ENCODE measurements around the gene NUDCD3. TPM values are rescaled to one million over a fixed set of nuclear protein-coding genes. Genes with fewer than 3 reads are reported as not detected.

Gene NUDCD3
- total RNA-seq, 1 experiment from 2014 or later, result 117 TPM

- BruUV-seq (replicated peaks), result no TSS peak
- TF ChIP-seq SIN3A (IDR thresholded peaks at IDR 0.05; ENCODE audit: borderline replicate concordance, insufficient read depth, low read depth, low read length), result no peak
- TF ChIP-seq POLR2AphosphoS5 (IDR thresholded peaks at IDR 0.05; ENCODE audit: low read depth, low read length), result no peak
- no peak for TF ChIP-seq REST (IDR thresholded peaks at IDR 0.05; ENCODE audit: insufficient read depth in 1 of 2, low read depth in 2 of 2, low read length in 1 of 2)
- TF ChIP-seq CTCF (IDR thresholded peaks at IDR 0.05), result no peak
- TF ChIP-seq TCF7L2 (IDR thresholded peaks at IDR 0.05; ENCODE audit: low read depth, low read length), result no peak
- CTCF ChIA-PET, result interaction anchor here (0.7 kb wide), 1 partner anchor 16 kb away, joined by 3 read pairs; no protein-coding TSS in a partner anchor
These were observed 29.1 kb upstream of the NUDCD3 start for GRCh38 chr7:44519546-44519945.

GRCh38 chr7:44518761-44519160, 28.3 kb upstream of the NUDCD3 start:
- BruUV-seq (replicated peaks), result no TSS peak
- POLR2A ChIA-PET, result interaction anchor here (0.6 kb wide), 1 partner anchor 17 kb away, joined by 5 read pairs; no protein-coding TSS in a partner anchor
- ATAC-seq (no peak), DNase-seq (ENCODE audit: low read depth, low spot score) (no peak)
- TF ChIP-seq TCF7L2 (IDR thresholded peaks at IDR 0.05; ENCODE audit: low read depth, low read length), result no peak
- no peak for TF ChIP-seq POLR2AphosphoS5 (IDR thresholded peaks at IDR 0.05; ENCODE audit: low read depth, low read length)
- no peak for TF ChIP-seq CTCF (IDR thresholded peaks at IDR 0.05)
- no peak for TF ChIP-seq REST (IDR thresholded peaks at IDR 0.05; ENCODE audit: insufficient read depth in 1 of 2, low read depth in 2 of 2, low read length in 1 of 2)
- no peak for TF ChIP-seq SIN3A (IDR thresholded peaks at IDR 0.05; ENCODE audit: borderline replicate concordance, insufficient read depth, low read depth, low read length)
- Histone ChIP-seq H3K27ac (ENCODE audit: low read length) (no peak overlapping the region), H3K4me3 (ENCODE audit: low read depth in 2 of 2, low read length in 2 of 2) (no peak overlapping the region), H3K36me3 (ENCODE audit: control insufficient read depth, insufficient read depth, low read length) (no peaks in the 10 kb centered on the region), H3K27me3 (ENCODE audit: control insufficient read depth, insufficient read depth, low read length) (no peaks in the 10 kb centered on the region), H3K4me1 (ENCODE audit: control insufficient read depth, insufficient read depth, low read length) (no peaks in the 10 kb centered on the region), H3K9me3 (ENCODE audit: control insufficient read depth, insufficient read depth, low read depth, low read length) (no peaks in the 10 kb centered on the region)
- in situ Hi-C loops (cut with HindIII; ENCODE audit: low pct_unique_long_range_greater_than_20kb, low sequenced_read_pairs) (no loop called here), intact Hi-C loops (cut with micrococcal nuclease; ENCODE audit: unreplicated experiment) (no loop called here)
- CTCF ChIA-PET, result no interaction called here

More at GRCh38 chr7:44519546-44519945, 29.1 kb upstream of the NUDCD3 start:
- in situ Hi-C loops (cut with HindIII; ENCODE audit: low pct_unique_long_range_greater_than_20kb, low sequenced_read_pairs), result no loop called here
- intact Hi-C loops (cut with micrococcal nuclease; ENCODE audit: unreplicated experiment), result no loop called here
- POLR2A ChIA-PET, result interaction anchor here (0.6 kb wide), 1 partner anchor 16 kb away, joined by 5 read pairs; no protein-coding TSS in a partner anchor
- H3K36me3 ChIP-seq (ENCODE audit: control insufficient read depth, insufficient read depth, low read length), result no peaks in the 10 kb centered on the region
- no peak for DNase-seq (ENCODE audit: low read depth, low spot score)
- H3K4me1 ChIP-seq (ENCODE audit: control insufficient read depth, insufficient read depth, low read length), result no peaks in the 10 kb centered on the region
- H3K4me3 ChIP-seq (ENCODE audit: low read depth in 2 of 2, low read length in 2 of 2), result no peak overlapping the region
- no peaks in the 10 kb centered on the region for H3K9me3 ChIP-seq (ENCODE audit: control insufficient read depth, insufficient read depth, low read depth, low read length)
- no peaks in the 10 kb centered on the region for H3K27me3 ChIP-seq (ENCODE audit: control insufficient read depth, insufficient read depth, low read length)
- no peak overlapping the region for H3K27ac ChIP-seq (ENCODE audit: low read length)
- ATAC-seq, result no peak
